C4-2B (cell line): ENCODE measurements around the gene OPCML.

ENCODE experiments used
- H3K27ac ChIP-seq: fragments of 450-650 bp; 2 replicates; pipeline ENCODE4 v1.5.1; 2017
- ZFX ChIP-seq: fragments of 450-650 bp; IDR thresholded peaks from 2 replicates; pipeline ENCODE4 v1.6.1; 2017
- TF ChIP-seq, protein P1 (sequence below): fragments of 450-650 bp; conservative IDR thresholded peaks from 2 replicates; pipeline ENCODE4 v1.5.1; 2017; ENCODE audit warnings: mild to moderate bottlenecking

OPCML gene

GRCh38 chr11:133503776-133504175 lies 28.5 kb downstream of the OPCML start:
- TF ChIP-seq, protein P1, sequence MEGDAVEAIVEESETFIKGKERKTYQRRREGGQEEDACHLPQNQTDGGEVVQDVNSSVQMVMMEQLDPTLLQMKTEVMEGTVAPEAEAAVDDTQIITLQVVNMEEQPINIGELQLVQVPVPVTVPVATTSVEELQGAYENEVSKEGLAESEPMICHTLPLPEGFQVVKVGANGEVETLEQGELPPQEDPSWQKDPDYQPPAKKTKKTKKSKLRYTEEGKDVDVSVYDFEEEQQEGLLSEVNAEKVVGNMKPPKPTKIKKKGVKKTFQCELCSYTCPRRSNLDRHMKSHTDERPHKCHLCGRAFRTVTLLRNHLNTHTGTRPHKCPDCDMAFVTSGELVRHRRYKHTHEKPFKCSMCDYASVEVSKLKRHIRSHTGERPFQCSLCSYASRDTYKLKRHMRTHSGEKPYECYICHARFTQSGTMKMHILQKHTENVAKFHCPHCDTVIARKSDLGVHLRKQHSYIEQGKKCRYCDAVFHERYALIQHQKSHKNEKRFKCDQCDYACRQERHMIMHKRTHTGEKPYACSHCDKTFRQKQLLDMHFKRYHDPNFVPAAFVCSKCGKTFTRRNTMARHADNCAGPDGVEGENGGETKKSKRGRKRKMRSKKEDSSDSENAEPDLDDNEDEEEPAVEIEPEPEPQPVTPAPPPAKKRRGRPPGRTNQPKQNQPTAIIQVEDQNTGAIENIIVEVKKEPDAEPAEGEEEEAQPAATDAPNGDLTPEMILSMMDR: no peak
- TF ChIP-seq ZFX: no peak

GRCh38 chr11:133503236-133503635 lies 29.1 kb downstream of the OPCML start:
- TF ChIP-seq, protein P1: no peak
- no peak for TF ChIP-seq ZFX

More at GRCh38 chr11:133503776-133504175, 28.5 kb downstream of the OPCML start:
- no peak overlapping the region for H3K27ac ChIP-seq

DNA sequence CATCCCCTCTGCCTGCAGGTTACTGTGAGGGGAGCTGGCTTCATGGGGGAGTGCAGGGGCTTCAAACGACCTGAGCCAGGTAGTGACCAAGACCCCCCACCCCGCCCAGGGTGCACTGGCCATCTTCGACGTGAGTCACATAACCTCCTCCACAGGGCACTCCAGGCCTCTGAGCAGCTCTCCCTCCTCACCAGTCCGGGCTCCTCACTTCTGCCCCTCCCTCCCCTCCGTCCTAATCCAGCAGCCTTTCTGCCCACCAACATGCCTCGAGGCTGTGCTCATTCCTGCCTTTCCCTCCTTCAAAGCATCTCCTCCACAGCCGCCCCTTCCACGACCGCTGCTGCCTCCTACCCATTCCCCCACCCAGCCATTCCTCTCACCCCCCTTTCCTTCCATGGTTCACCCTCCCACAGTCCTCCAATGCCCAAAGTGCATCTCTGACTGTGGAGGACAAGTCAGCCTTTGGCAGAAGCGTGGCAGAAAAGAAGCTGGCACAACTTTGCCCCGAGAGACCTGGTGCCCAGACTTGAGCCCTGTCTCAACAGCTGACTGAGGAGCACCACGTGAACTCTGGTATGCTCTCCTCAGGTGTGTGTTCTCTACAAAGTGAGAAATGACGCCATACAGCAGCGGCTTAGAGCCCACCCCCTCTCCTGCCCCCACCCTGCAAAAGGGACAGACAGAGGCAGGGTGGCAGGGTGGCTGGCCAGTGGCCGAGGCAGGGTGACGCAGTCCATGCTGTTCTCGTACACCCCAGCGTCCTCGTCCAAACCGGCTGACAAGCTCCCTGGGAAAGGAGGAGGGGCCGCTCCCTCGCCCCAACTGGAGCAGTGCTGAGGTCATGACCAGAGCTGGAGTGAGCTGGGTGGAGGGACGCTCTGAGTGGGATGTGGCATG lies 30.4 kb downstream of the OPCML start:
- TF ChIP-seq ZFX: no peak
- TF ChIP-seq, protein P1: no peak
- no peak overlapping the region for H3K27ac ChIP-seq

More at GRCh38 chr11:133503236-133503635, 29.1 kb downstream of the OPCML start:
- no peak overlapping the region for H3K27ac ChIP-seq

DNA sequence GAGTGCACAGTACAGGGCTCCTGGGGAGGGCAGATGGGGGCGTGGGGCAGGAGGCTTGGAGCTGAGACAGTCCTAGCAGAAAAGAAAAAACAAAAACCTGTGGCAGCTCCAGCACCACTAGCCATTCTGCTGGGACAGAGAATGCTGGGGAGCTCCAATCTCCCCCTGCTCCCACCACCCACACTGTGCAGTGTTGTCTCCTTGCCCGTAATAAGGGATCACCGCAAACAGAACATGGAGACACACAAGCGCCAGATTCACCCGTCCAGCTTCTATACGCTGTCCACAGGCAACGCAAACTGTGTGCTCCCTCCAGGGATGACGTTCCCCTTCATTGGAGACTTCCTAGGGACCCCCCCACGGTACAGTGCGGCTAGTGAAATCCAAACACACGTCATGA lies 31.4 kb downstream of the OPCML start:
- TF ChIP-seq, protein P1: no peak
- TF ChIP-seq ZFX: no peak
- H3K27ac ChIP-seq: no peak overlapping the region

- H3K27ac ChIP-seq: no peak overlapping the region
- TF ChIP-seq ZFX: no peak
- TF ChIP-seq, protein P1: no peak
These were observed 31.9 kb downstream of the OPCML start for GRCh38 chr11:133500435-133500834.

GRCh38 chr11:133498969-133499368 lies 33.3 kb downstream of the OPCML start:
- no peak for TF ChIP-seq ZFX
- TF ChIP-seq, protein P1: no peak
- no peak overlapping the region for H3K27ac ChIP-seq

- H3K27ac ChIP-seq: no peak overlapping the region
- TF ChIP-seq, protein P1: no peak
- TF ChIP-seq ZFX: no peak
These were observed 34.7 kb downstream of the OPCML start for GRCh38 chr11:133497477-133498140.
